CD4-positive, alpha-beta T cell treated with Interleukin-15 for 4 hours (primary cell): ENCODE measurements around the gene PIGH.

Source experiments
- DNase-seq: peaks from one replicate; pipeline ENCODE4 v3.0.0-alpha.2; 2020; ENCODE audit warnings: low spot score

The PIGH gene

DNA sequence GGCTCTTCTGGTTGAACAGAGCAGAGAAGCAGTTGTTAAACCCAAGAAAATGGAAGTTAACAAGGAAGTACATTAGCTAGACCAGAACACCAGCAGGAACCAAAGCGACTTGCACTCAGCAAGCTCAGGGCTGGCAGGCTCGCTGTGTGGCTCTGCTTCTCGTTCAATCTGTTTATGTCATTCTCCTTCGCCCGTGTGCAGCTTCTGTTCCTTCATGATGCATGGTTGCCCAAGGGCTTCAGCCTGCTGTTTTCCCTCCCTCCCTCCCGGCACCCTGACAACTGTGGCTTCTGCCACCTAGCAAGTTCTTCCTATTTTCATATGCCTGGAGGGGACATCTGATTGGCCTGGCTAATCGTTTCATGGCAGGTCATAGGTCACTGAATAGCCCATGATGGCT, 25.3 kb downstream of the PIGH start:
- DNase-seq: no peak

DNA sequence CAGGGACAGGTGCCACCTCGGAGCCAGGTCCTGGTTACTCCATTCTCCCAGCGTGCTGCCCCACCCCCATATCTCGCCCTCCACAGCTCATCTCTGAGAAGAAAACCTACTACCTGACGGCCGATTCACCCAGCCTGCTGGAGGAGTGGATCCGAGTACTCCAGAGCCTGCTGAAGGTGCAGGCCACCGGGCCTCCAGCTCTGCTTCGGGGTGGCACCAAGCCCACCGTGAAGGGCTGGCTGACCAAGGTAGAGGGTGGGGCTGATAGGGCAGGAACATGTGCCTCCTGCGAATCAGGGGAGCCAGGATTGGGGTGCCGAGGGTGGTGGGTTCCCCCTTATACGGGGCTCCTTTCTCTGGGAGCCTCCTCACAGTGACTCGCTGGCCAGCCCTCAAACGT, 25.9 kb downstream of the PIGH start:
- no peak for DNase-seq

DNA sequence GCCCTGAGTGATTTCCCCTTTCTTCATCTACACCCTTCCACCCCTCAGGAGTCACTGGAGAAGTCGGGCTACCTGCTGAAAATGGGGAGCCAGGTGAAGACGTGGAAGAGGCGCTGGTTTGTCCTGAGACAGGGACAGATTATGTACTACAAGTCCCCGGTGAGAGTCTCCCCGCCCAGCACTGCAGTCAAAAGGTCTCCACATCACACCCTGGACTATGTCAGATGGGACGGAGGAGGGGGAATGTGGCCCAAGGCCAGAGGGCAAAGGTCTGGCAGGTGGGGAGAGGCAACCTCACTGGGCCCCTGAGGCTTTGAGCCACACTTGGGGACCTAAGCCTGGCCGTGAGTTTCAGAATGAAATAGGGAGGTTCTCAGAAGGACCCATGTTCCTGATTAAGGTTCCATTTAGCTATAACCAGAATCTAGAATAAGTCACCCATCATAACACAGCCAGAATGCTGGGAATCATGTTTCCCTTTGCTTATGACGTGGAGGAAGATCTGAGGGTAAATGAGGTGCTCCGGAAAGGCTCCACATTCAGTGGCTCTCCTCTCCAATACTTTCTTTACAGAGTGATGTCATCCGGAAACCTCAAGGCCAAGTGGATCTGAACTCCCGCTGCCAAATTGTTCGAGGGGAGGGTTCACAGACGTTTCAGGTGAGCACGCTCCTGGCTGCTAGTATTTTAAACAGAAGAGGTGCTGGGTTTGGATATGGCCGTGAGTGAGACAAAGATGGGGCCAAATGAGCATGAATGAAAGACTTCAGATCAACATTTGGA, 26.6 kb downstream of the PIGH start:
- no peak for DNase-seq

DNA sequence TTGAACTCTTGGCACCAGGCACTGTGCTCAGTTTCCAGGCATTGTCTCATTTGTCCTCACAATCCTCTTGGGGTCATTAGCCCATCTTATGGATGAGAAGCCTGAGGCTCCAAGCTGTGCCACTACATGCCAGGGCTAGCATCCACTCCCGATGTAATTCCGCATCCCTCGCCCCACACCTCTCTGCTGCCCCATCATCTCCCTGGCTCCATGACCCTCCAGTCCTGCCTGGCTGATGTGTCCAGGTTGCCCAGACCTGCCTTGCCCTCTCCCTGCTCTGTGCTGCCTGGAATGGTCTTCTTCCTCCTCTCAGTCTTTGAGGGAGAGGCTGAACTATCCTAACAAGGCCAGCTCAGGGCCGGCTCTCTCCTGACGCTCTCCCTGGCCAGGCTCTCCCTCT, 27.5 kb downstream of the PIGH start:
- DNase-seq: no peak

DNA sequence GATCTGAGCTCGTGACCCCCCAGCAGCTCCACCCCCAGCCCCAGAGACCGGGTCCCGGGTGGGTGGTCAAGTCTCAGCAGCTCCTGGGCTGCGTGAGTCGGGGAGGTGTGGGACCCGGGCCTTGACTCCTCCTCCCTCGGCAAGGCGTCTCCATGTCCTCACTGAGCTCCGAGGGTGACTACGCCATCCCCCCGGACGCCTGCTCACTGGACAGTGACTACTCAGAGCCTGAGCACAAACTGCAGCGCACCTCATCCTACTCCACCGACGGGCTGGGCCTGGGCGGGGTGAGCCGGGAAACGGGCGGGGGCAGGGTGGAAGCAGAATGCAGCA, 28.1 kb downstream of the PIGH start:
- no peak for DNase-seq

GRCh38 chr14:67571275-67571990, 28.6 kb downstream of the PIGH start:
- DNase-seq: peak; percentile 68

- DNase-seq: no peak
Observed at GRCh38 chr14:67570453-67570852, 29.6 kb downstream of the PIGH start.

DNA sequence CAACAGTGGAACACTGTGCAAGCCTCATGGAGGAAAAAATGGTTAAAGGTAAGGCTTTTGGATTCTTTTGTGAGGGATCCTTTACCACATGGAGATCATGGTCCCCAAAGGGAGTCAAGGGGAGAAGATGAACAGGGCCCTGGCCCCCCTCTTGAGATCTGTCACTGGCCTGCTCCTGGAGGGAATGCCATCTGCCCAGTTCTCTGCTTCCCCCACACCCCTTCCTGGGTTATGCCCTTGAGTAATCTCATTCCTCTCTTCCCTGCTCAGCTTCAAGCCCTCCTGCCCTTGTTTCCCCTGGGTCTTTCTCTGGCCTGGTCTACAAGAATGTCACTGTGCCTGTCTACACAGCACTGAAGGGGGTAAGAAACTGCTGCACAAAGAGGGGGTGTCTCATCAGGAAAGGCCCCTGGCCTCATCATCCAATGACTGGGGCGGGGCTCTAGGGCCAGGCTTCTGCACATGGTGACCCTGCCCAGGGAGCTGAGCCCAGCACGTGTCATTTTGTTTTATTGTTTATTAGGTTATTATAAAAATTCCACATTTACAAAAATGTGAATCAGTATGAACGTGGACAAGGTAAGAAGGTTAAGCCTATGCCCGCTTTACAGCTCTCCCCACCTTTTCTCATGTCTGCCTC, 30.3 kb downstream of the PIGH start:
- DNase-seq: no peak

DNA sequence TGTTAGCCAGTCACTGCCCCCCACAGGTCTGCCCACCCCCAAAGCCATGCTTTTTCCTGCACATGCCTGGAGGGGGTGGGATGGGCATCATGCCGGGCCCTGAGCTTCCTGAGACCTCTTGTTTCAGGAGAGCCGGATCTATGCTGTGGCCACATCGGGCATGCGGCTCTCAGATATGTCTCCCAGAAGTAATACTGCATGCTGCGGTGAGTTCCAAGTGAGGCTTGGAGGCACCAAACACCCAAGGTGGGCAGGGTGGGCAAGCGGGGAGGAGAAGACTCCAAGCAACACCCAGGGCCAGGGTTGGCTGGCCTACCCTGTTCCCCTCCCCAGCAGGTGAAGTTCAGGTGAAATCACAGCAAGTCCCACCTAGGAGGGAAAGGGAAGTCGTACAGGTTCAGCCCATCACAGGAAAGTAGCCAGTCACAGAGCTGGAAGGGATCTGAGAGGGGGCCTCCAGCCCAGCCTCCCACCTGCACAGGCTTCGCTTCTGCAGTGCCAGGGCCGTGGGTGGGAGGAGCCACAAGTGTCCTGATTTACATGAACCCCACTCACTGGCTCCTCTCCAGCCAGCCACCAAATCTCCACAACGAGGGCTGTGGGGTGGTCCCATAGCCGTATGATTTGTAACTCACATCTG, 30.9 kb downstream of the PIGH start:
- DNase-seq: no peak

DNA sequence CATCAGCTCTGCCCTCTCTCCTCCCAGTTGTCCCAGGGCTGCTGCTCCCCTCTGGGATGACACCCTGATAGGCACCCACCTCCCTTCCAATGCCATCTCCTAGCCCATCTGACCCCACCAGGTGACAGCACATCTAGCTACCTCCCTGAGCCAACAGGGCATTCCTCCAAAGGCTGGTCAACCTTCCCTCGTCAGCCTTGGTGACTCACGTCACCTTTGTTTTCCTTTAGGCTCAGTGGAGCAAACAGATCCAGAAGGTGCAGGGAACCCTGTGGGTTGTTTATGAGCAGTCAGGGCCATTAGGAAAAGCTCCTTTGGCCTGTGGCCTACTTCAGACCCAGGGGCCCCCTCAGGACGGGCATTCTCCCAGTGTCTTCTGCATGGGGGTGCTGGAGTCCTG, 32.4 kb downstream of the PIGH start:
- DNase-seq: no peak

DNA sequence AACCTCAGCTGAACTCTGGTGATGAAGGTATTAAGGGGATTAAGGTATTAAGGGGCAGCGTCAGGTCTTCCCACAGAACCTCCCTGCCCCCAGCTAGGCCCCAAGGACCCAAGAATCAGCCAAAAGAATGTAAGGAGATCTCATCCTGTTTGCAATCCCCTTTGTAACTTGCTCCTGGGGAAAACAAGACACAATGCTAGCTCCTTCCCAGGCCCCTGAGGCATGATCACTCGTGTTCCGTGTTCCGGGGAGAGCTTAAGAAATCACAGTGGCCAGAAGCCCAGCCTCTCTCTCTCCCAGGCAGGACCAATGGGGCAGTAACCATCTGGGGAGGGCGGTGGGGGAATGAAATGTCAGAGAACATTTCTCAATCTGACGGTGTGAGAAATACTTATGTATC, 33.2 kb downstream of the PIGH start:
- DNase-seq: no peak

DNA sequence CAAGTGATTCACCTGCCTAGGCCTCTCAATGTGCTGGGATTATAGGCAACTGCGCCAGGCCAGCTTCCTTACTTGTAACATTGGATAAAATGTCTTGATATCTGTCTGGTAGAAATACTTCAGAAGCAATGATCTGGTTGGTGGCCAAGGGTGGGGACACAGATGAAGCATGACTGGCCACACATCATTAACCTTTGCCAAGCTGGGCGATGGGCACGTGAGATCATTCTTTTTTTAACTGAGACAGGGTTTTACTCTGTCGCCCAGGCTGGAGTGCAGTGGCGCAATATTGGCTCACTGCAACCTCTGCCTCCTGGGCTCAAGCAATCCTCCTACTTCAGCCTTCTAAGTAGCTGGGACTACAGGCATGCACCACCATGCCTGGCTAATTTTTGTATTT, 35.8 kb downstream of the PIGH start:
- DNase-seq: no peak

- DNase-seq: no peak
Observed at GRCh38 chr14:67562776-67563150, 37.3 kb downstream of the PIGH start.

GRCh38 chr14:67562025-67562775, 37.9 kb downstream of the PIGH start:
- no peak for DNase-seq

DNA sequence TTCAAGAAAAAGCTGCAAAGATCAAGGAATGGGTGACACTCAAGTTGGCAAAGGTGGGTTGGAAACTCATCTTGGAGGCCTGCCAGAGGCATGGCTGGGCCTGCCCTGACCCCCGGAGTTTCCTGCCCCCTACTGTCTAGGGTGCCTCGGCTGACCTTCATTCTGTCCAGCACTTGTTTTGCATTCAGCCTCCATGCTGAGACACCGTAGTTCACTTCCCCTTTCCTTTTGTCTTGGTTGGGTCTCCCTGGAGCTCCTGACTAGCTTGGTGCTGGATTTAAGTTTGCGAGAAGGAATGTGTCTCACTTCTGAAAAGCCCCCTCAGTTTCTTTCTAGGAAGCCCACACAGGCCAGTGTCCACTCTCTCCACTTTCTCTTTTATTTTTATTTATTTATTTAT, 40.4 kb downstream of the PIGH start:
- no peak for DNase-seq

DNA sequence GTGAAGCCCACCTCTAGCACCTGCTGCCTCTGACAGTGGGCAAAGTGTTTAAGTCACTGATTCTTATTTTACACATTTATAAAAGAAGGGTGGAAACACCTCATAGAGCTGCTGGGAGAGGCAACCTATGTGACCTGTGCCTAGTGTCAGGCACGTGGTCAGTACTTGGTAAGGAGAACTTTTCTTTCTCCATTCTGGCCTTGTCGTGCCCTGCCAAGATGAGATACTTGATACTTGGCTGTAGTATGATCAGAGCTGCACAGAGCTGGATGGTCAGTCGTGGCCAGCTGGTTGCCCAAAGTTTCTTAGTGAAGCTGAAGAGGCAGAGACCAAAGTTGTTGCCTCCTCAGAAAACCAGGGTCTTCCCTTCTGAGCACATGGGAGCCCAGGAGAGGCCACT, 42.4 kb downstream of the PIGH start:
- DNase-seq: no peak

DNA sequence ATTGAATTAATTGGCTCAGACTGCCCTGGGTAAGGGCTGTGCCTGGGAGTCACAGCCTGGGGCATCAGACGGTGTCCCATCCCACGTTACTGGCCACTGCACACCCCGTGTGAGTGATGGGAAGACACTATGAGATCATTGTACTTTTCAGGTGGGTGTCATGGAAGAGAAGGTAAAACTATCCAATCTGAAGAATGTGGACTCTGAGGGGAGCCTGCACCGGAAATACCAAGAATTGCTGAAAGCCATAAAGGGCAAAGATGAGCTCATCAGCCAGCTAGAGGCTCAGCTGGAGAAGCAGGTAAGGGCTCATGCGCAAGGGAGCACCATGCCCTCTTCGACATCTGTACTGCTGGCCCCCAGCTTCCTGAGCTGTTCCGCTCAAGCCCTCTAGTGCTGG, 43.0 kb downstream of the PIGH start:
- no peak for DNase-seq

DNA sequence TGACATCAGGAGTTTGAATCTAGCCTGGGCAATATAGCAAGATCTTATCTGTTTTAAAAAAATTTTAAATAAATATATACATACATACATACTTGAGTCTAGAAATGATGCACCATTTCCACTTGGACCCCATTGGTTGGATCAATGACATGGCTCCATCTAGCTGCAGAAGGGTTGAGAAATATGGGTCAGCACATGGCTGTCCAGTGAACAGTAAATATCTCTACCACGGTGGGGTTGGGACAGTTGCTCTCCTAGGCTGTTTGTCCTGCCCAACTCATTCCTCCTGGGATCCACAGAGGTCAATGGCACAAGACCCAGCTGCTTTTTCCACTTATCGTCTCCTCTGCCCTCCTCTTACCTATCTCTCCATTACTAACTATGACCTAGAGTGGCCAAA, 43.4 kb downstream of the PIGH start:
- DNase-seq: no peak

DNA sequence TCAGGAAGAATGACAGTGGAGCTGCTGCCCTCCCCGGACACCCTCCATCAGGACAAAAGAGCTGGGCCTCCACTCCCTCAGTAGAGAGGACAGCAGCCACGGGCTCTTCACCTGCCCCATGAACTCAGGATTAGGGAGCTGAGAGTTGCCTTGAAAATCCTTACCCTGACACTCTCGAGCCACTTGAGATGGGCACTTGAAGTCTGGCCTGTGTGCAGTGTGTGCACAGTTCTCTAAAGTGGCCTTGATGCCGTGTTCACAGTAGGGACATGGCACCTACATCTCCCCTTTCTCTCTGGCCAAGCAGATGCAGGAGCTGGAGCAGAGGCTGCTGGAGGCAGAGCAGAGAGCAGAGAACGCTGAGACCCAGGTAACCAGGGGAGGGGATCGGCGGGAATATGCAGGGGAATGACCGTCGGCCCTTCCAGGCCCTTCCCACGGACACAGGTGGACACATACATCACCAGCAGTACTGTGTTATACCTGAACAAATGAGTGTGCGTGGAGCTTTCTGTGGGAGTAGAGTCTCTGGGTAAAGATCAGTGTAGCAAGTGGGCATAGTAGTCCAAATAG, 44.5 kb downstream of the PIGH start:
- no peak for DNase-seq

DNA sequence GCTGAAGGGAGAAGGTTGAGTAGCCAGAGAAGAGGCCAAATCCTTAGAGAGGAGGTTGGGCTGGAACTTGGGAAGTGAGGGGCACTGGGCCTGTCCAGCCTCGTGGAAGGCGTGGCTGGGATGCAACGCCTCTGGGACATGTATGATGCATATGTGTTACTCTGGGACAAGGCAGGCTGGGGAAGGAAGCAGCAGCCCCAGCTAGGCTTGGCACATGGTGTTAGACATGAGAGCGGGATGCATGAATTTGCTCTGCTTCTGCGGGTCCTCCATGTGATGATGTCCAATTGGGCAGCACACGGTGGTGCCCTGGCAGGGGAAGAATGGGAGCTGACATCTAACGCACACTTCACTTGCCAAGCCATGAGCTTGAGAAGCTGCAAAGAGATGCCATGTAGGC, 45.7 kb downstream of the PIGH start:
- DNase-seq: no peak

DNA sequence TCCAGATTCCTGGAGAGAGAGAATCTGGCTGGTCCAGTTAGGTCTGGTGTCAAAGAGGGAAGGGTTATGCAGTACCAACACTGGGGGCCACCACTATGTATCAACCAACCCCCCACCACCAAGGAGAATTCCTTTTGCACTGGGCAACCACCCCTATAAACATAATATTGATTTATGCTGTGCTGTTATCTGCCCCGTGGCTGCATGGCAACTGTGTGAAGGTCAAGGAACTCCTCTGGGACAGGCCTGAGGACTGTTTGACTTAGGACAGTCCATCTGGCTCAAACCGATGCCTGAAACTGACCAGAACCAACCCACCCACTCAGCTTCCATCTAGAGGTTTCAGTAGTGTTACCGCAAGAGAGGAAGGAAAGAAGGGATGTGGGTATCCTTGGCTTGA, 46.5 kb downstream of the PIGH start:
- DNase-seq: no peak

DNA sequence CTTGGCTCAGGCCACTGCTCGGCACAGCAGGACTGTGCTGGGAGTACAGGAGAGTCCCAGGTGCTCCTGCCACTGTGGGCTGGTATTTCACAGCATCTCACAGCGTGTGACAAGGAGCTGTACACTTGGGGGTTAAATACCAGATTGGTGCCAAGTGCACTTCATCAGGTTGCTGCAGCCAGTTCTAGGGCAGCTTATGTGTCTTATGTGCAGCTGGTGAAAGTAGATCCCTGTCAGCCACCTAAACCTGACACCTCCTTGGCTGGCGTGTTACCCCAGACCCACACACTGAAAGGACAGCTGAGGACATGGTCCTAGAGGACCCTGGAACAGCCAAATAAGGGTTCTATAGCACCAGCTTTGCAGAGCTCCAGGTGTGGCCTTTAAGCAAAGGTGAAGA, 48.1 kb downstream of the PIGH start:
- no peak for DNase-seq
